Lung (tissue), 12 donors: Measurements from ENCODE around the gene PKMYT1. TPM values are rescaled to one million over a fixed set of nuclear protein-coding genes. Genes with fewer than 3 reads are reported as not detected.

Experiments used
- ATAC-seq: fragments of 200-7000 bp; cut with Tn5 transposase; one replicate; pipeline ENCODE4 v1.9.1; 2020; ENCODE audit warnings: moderate number of reproducible peaks; ENCODE audit not compliant: insufficient read depth, low FRiP score
- DNase-seq, 3 donors: peaks; one replicate each; pipeline ENCODE4 v3.0.0-alpha.2; 2013 to 2017
- H3K27ac ChIP-seq, 2 donors: one replicate each; pipeline ENCODE4 v1.5.1; 2013; ENCODE audit warnings: mild to moderate bottlenecking in 2 of 2, moderate library complexity in 2 of 2, control low read depth in 1 of 2, inconsistent platforms in 1 of 2, low read depth in 1 of 2, low read length in 1 of 2
- H3K27me3 ChIP-seq, 3 donors: one replicate each; pipeline ENCODE4 v1.5.1; 2013; ENCODE audit warnings: low read length in 2 of 3; ENCODE audit not compliant: control insufficient read depth in 3 of 3, insufficient read depth in 3 of 3
- H3K36me3 ChIP-seq, 4 donors: one replicate each; pipeline ENCODE4 v1.5.1; 2013; ENCODE audit warnings: low read length in 4 of 4, mild to moderate bottlenecking in 1 of 4, moderate library complexity in 1 of 4; ENCODE audit not compliant: control insufficient read depth in 4 of 4, insufficient read depth in 4 of 4
- H3K4me1 ChIP-seq, 5 donors: one replicate each; pipeline ENCODE4 v1.5.1; 2013; ENCODE audit warnings: low read length in 5 of 5, mild to moderate bottlenecking in 2 of 5, moderate library complexity in 1 of 5; ENCODE audit not compliant: control insufficient read depth in 5 of 5, insufficient read depth in 5 of 5
- H3K4me3 ChIP-seq: one replicate; pipeline ENCODE4 v1.5.1; 2013; ENCODE audit warnings: mild to moderate bottlenecking, control low read depth, moderate library complexity
- H3K9ac ChIP-seq, 2 donors: one replicate each; pipeline ENCODE4 v1.5.1; 2013; ENCODE audit warnings: low read length in 2 of 2, control low read depth in 1 of 2; ENCODE audit not compliant: insufficient read depth in 1 of 2
- H3K9me3 ChIP-seq, 4 donors: one replicate each; pipeline ENCODE4 v1.5.1; 2013; ENCODE audit warnings: low read length in 3 of 4, mild to moderate bottlenecking in 1 of 4, moderate library complexity in 1 of 4; ENCODE audit not compliant: control insufficient read depth in 4 of 4, insufficient read depth in 3 of 4
- CTCF ChIP-seq: IDR thresholded peaks from 2 replicates; pipeline ENCODE4 v1.5.1; 2012; ENCODE audit warnings: mild to moderate bottlenecking; ENCODE audit errors: control extremely low read depth, extremely low read depth
- WGBS, 2 donors: extraction: QIAGEN DNeasy Blood & Tissue Kit; methylation state at CpG; one replicate each; pipeline ENCODE4 v1.1.7; 2013; 5-methylcytosine and 5-hydroxymethylcytosine counted together
- polyA plus RNA-seq, 2 donors: library from polyadenylated mRNA; stranded (reverse); fragments of 200-250 nt; gene quantifications; one replicate each; pipeline ENCODE4 v1.2.1, GENCODE V29; 2013
- total RNA-seq, 2 donors: library from RNA; depleted of rRNA in 1 of 2; stranded (reverse); fragments of >200 nt in 1 of 2; gene quantifications; one replicate each; pipeline ENCODE4 v1.2.1, GENCODE V29; 2014 to 2021
- donor health status: control.
- donor health status: control.
- donor health status: Bipolar disorder and iron deficiency.
- donor health status: healthy.
- donor health status: DM: yes; HTN: yes; CAD: no.

PKMYT1 gene
- total and polyA plus RNA-seq, 4 donors: 2.9 to 9.4 (median 5.2) TPM

- peaks cover 0 to 43% (median 4%) of the 10 kb centered on the region in 5 donors for H3K4me1 ChIP-seq
Measured at GRCh38 chr16:3010510-3010909, 30.3 kb upstream of the PKMYT1 start.

GRCh38 chr16:3009568-3010390, 29.5 kb upstream of the PKMYT1 start:
- DNase-seq: peak; percentile 81 to 90 (median 90)
- no peak for TF ChIP-seq CTCF
- Histone ChIP-seq H3K27ac (peak overlapping the region in 1 of 2 donors; percentile 78), H3K9me3 (peaks cover 0 to 2% (median 0%) of the 10 kb centered on the region in 4 donors), H3K27me3 (peaks cover 0 to 46% (median 26%) of the 10 kb centered on the region in 3 donors), H3K4me1 (peaks cover 0 to 42% (median 2%) of the 10 kb centered on the region in 5 donors), H3K9ac (no peak overlapping the region), H3K4me3 (no peak overlapping the region), H3K36me3 (no peaks in the 10 kb centered on the region)
- ATAC-seq: peak; percentile 52
- 47 to 69% methylated on average over 21 of the region's 21 CpGs for WGBS, 2 donors

More at GRCh38 chr16:3010510-3010909, 30.3 kb upstream of the PKMYT1 start:
- Histone ChIP-seq H3K4me3 (no peak overlapping the region), H3K36me3 (no peaks in the 10 kb centered on the region), H3K27me3 (peaks cover 0 to 43% (median 26%) of the 10 kb centered on the region in 3 donors), H3K9me3 (peaks cover 0 to 2% (median 0%) of the 10 kb centered on the region in 4 donors), H3K9ac (no peak overlapping the region), H3K27ac (peak overlapping the region in 1 of 2 donors; percentile 49)
- DNase-seq (no peak), ATAC-seq (no peak)
- WGBS, 2 donors: 88 to 94% methylated on average over 8 of the region's 8 CpGs
- TF ChIP-seq CTCF: no peak

GRCh38 chr16:3008690-3009037, 28.4 kb upstream of the PKMYT1 start:
- DNase-seq: peak in 1 of 3 donors; percentile 48
- Histone ChIP-seq H3K36me3 (no peaks in the 10 kb centered on the region), H3K4me1 (peaks cover 0 to 33% (median 2%) of the 10 kb centered on the region in 5 donors), H3K4me3 (no peak overlapping the region), H3K27ac (peak overlapping the region in 1 of 2 donors; percentile 65), H3K9ac (no peak overlapping the region), H3K27me3 (peaks cover 0 to 43% (median 26%) of the 10 kb centered on the region in 3 donors), H3K9me3 (peaks cover 0 to 2% (median 0%) of the 10 kb centered on the region in 4 donors)
- TF ChIP-seq CTCF: no peak
- ATAC-seq: no peak
- WGBS, 2 donors: 62 to 66% methylated on average over 4 of the region's 4 CpGs
